CD14-positive monocyte (primary cell): ENCODE data around the gene CCDC167. TPM values are rescaled to one million over a fixed set of nuclear protein-coding genes. Genes with fewer than 3 reads are reported as not detected.

Experiments
- DNase-seq, 3 donors: peaks; one replicate each; pipeline ENCODE4 v3.0.0-alpha.2; 2011 to 2022
- H2AFZ ChIP-seq: 2 replicates; pipeline ENCODE4 v1.6.0; 2012; ENCODE audit warnings: mild to moderate bottlenecking, low read depth, low read length, inconsistent platforms; ENCODE audit not compliant: insufficient read depth, poor library complexity, severe bottlenecking
- H3K27ac ChIP-seq, 2 donors: 1 replicate in 1 of 2; 2 replicates in 1 of 2; pipeline ENCODE4 v1.5.1; 2012 to 2013; ENCODE audit warnings: low read length in 2 of 2, control low read depth in 1 of 2, inconsistent platforms in 1 of 2, low read depth in 1 of 2, mild to moderate bottlenecking in 1 of 2
- H3K27me3 ChIP-seq, 2 donors: one replicate each; pipeline versions ENCODE4 v1.6.0 to v1.6.1; 2011 to 2013; ENCODE audit warnings: low read length in 2 of 2; ENCODE audit not compliant: control insufficient read depth in 2 of 2, insufficient read depth in 2 of 2
- H3K36me3 ChIP-seq, 2 donors: replicated peaks in 1 of 2; 1 replicate in 1 of 2; 2 replicates in 1 of 2; pipeline versions ENCODE4 v1.5.1 to v1.6.1; 2012 to 2013; ENCODE audit warnings: low read length in 2 of 2, control low read depth in 1 of 2, inconsistent platforms in 1 of 2, mild to moderate bottlenecking in 1 of 2; ENCODE audit not compliant: insufficient read depth in 2 of 2, control insufficient read depth in 1 of 2
- H3K4me1 ChIP-seq, 2 donors: 1 replicate in 1 of 2; 2 replicates in 1 of 2; pipeline versions ENCODE4 v1.5.1 to v1.6.1; 2012 to 2013; ENCODE audit warnings: low read length in 2 of 2, control low read depth in 1 of 2, inconsistent platforms in 1 of 2, mild to moderate bottlenecking in 1 of 2, moderate library complexity in 1 of 2; ENCODE audit not compliant: insufficient read depth in 2 of 2, control insufficient read depth in 1 of 2
- H3K4me2 ChIP-seq: replicated peaks from 2 replicates; pipeline ENCODE3; 2012; ENCODE audit warnings: low read length, moderate library complexity, mild to moderate bottlenecking; ENCODE audit not compliant: poor library complexity, severe bottlenecking; ENCODE audit errors: extremely low read depth
- H3K4me3 ChIP-seq, 3 experiments: fragments of 200-600 bp in 1 of 3; sonication (generic) in 1 of 3; replicated peaks in 1 of 3; 1 replicate in 2 of 3; 2 replicates in 1 of 3; pipeline ENCODE4 v1.5.1; 2011 to 2013; ENCODE audit warnings: low read length in 3 of 3, mild to moderate bottlenecking in 3 of 3, control low read depth in 2 of 3, low read depth in 2 of 3, inconsistent platforms in 1 of 3, moderate library complexity in 1 of 3
- H3K79me2 ChIP-seq: 2 replicates; pipeline ENCODE4 v1.6.0; 2012; ENCODE audit warnings: mild to moderate bottlenecking, control low read depth, inconsistent platforms, low read length, moderate library complexity; ENCODE audit not compliant: insufficient read depth
- H3K9ac ChIP-seq: 2 replicates; pipeline ENCODE4 v1.6.0; 2017; ENCODE audit warnings: low read length, mild to moderate bottlenecking; ENCODE audit not compliant: insufficient read depth, poor library complexity, severe bottlenecking
- H3K9me3 ChIP-seq, 2 donors: replicated peaks in 1 of 2; 1 replicate in 1 of 2; 2 replicates in 1 of 2; pipeline versions ENCODE4 v1.5.1 to v1.6.1; 2012 to 2013; ENCODE audit warnings: low read length in 2 of 2, control low read depth in 1 of 2; ENCODE audit not compliant: control insufficient read depth in 1 of 2, insufficient read depth in 1 of 2
- H4K20me1 ChIP-seq: 2 replicates; pipeline ENCODE4 v1.6.0; 2012; ENCODE audit warnings: mild to moderate bottlenecking, low read length, control low read depth, moderate library complexity; ENCODE audit not compliant: insufficient read depth
- H3K27ac Mint-ChIP-seq, 7 donors: one replicate each; pipeline ENCODE4 v1.8.0; 2020; ENCODE audit warnings: mild to moderate bottlenecking in 7 of 7, mixed read lengths in 7 of 7, moderate library complexity in 6 of 7, inconsistent platforms in 2 of 7
- H3K27me3 Mint-ChIP-seq, 3 donors: one replicate each; pipeline ENCODE4 v1.8.0; 2021 to 2022; ENCODE audit warnings: low read depth in 3 of 3, mild to moderate bottlenecking in 3 of 3, mixed read lengths in 3 of 3, moderate library complexity in 3 of 3, inconsistent platforms in 1 of 3
- H3K36me3 Mint-ChIP-seq, 2 donors: one replicate each; pipeline ENCODE4 v1.8.0; 2020; ENCODE audit warnings: mixed read lengths in 2 of 2, inconsistent platforms in 1 of 2, mild to moderate bottlenecking in 1 of 2
- H3K4me1 Mint-ChIP-seq: one replicate; pipeline ENCODE4 v1.8.0; 2020; ENCODE audit warnings: mild to moderate bottlenecking, mixed read lengths
- H3K4me3 Mint-ChIP-seq, 2 donors: one replicate each; pipeline ENCODE4 v1.8.0; 2020; ENCODE audit warnings: mild to moderate bottlenecking in 2 of 2, mixed read lengths in 2 of 2, moderate library complexity in 1 of 2
- H3K9me3 Mint-ChIP-seq, 7 donors: one replicate each; pipeline ENCODE4 v1.8.0; 2020 to 2022; ENCODE audit warnings: mixed read lengths in 7 of 7, mild to moderate bottlenecking in 6 of 7, moderate library complexity in 6 of 7, inconsistent platforms in 2 of 7
- CTCF ChIP-seq: fragments of 200-600 bp; IDR thresholded peaks from one replicate; pipeline ENCODE4 v1.8.0; 2022; ENCODE audit warnings: antibody characterized with exemption, mild to moderate bottlenecking
- WGBS: methylation state at CpG from one replicate; pipeline ENCODE4 v1.1.5; 2013; ENCODE audit warnings: missing lambda C conversion rate; ENCODE audit not compliant: insufficient coverage; 5-methylcytosine and 5-hydroxymethylcytosine counted together
- intact Hi-C, 2 donors: fragments of 100-400 bp; cut with micrococcal nuclease; formaldehyde crosslinking; loops; one replicate each; pipeline versions ENCODE4 v1.15.0 to v1.15.1; 2023
- polyA plus RNA-seq, 3 donors: library from polyadenylated mRNA; depleted of rRNA in 1 of 3; unstranded in 2 of 3; stranded (reverse) in 1 of 3; fragments of 300-500 nt in 2 of 3; fragments of >200 nt in 1 of 3; fragmentation: Illumina TruSeq in 2 of 3; gene quantifications; 1 replicate in 2 of 3; 2 replicates in 1 of 3; pipeline ENCODE4 v1.2.3, GENCODE V29; 2012 to 2021

CCDC167 gene
- polyA plus RNA-seq, 3 donors, result 12.5 to 22.9 (median 20.7) TPM

GRCh38 chr6:37511910-37512399 is 12.3 kb upstream of the CCDC167 start:
- Mint-ChIP-seq H3K27ac (no peak overlapping the region), H3K27me3 (peaks cover 19 to 48% (median 30%) of the 10 kb centered on the region in 3 donors)
- no peak overlapping the region for H3K27ac ChIP-seq

GRCh38 chr6:37511201-37511600 is 11.5 kb upstream of the CCDC167 start:
- Histone ChIP-seq H3K27me3 (peaks cover 0 to 10% of the 10 kb centered on the region in 2 donors), H3K4me2 (no peak overlapping the region), H3K27ac (no peak overlapping the region), H3K9me3 (no peaks in the 10 kb centered on the region), H3K36me3 (no peaks in the 10 kb centered on the region), H3K4me3 (no peak overlapping the region), H4K20me1 (no peaks in the 10 kb centered on the region), H3K9ac (no peak overlapping the region), H3K79me2 (no peaks in the 10 kb centered on the region), H3K4me1 (peaks cover 3 to 4% of the 10 kb centered on the region in 2 donors), H2AFZ (no peak overlapping the region)
- peaks cover 0 to 3% (median 0%) of the 10 kb centered on the region in 7 donors for H3K9me3 Mint-ChIP-seq
- intact Hi-C loops, result no loop called here
- H3K4me1 Mint-ChIP-seq, result peaks cover 7% of the 10 kb centered on the region
- TF ChIP-seq CTCF, result no peak
- WGBS, result 100% methylated on average over 2 of the region's 5 CpGs
- peaks cover 17 to 43% (median 25%) of the 10 kb centered on the region in 3 donors for H3K27me3 Mint-ChIP-seq
- no peaks in the 10 kb centered on the region for H3K36me3 Mint-ChIP-seq
- no peak overlapping the region for H3K4me3 Mint-ChIP-seq
- H3K27ac Mint-ChIP-seq, result no peak overlapping the region
- no peak for DNase-seq

More at GRCh38 chr6:37511910-37512399, 12.3 kb upstream of the CCDC167 start:
- DNase-seq, result no peak
- Histone ChIP-seq H3K36me3 (no peaks in the 10 kb centered on the region), H3K9me3 (no peaks in the 10 kb centered on the region), H4K20me1 (no peaks in the 10 kb centered on the region), H3K4me3 (no peak overlapping the region), H3K9ac (no peak overlapping the region), H3K27me3 (peaks cover 0 to 12% of the 10 kb centered on the region in 2 donors), H3K4me2 (no peak overlapping the region), H2AFZ (no peak overlapping the region), H3K4me1 (peaks cover 3 to 12% of the 10 kb centered on the region in 2 donors), H3K79me2 (no peaks in the 10 kb centered on the region)
- Mint-ChIP-seq H3K4me3 (no peak overlapping the region), H3K4me1 (peaks cover 14% of the 10 kb centered on the region), H3K36me3 (no peaks in the 10 kb centered on the region), H3K9me3 (peaks cover 0 to 3% (median 0%) of the 10 kb centered on the region in 7 donors)
- intact Hi-C loops, result no loop called here
- WGBS, result 84% methylated on average over 16 of the region's 16 CpGs
- no peak for TF ChIP-seq CTCF
